ENCODE measurements around the gene IMMP2L. TPM values are rescaled to one million over a fixed set of nuclear protein-coding genes. Genes with fewer than 3 reads are reported as not detected.

The IMMP2L gene
- total RNA-seq, 2 donors from 2014 or later = 13.1 to 22.7 TPM

- ATAC-seq (ENCODE audit: insufficient number of reproducible peaks, low FRiP score, low read depth) (peak; percentile 44), DNase-seq (ENCODE audit: low spot score) (no peak)
- Histone ChIP-seq H3K4me1 (ENCODE audit: control insufficient read depth in 1 of 2, low read depth in 2 of 2) (peaks cover 33 to 39% of the 10 kb centered on the region in 2 donors), H3K4me3 (peak overlapping the region; percentile 45), H3K36me3 (no peaks in the 10 kb centered on the region), H3K27ac (peak overlapping the region; percentile 74 to 81), H3K27me3 (replicated peaks; ENCODE audit: insufficient read depth) (no peaks in the 10 kb centered on the region), H3K9me3 (no peaks in the 10 kb centered on the region)
- no peak for TF ChIP-seq CTCF (IDR thresholded peaks at IDR 0.05)
Observed at GRCh38 chr7:111137296-111138192, 424.7 kb downstream of the IMMP2L start.

- no peak for DNase-seq (ENCODE audit: low spot score)
- peaks cover 7 to 8% of the 10 kb centered on the region in 2 donors for H3K4me1 ChIP-seq (ENCODE audit: control insufficient read depth in 1 of 2, low read depth in 2 of 2)
- no peak overlapping the region for H3K27ac ChIP-seq
- H3K36me3 ChIP-seq = no peaks in the 10 kb centered on the region
- H3K4me3 ChIP-seq = no peak overlapping the region
- TF ChIP-seq CTCF (IDR thresholded peaks at IDR 0.05) = no peak
- no peaks in the 10 kb centered on the region for H3K9me3 ChIP-seq
- no peak for ATAC-seq (ENCODE audit: insufficient number of reproducible peaks, low FRiP score, low read depth)
- no peaks in the 10 kb centered on the region for H3K27me3 ChIP-seq (replicated peaks; ENCODE audit: insufficient read depth)
Observed at GRCh38 chr7:111132833-111133232, 429.5 kb downstream of the IMMP2L start.

- Histone ChIP-seq H3K36me3 (no peaks in the 10 kb centered on the region), H3K9me3 (no peaks in the 10 kb centered on the region), H3K4me3 (no peak overlapping the region), H3K27me3 (replicated peaks; ENCODE audit: insufficient read depth) (no peaks in the 10 kb centered on the region), H3K27ac (no peak overlapping the region), H3K4me1 (ENCODE audit: control insufficient read depth in 1 of 2, low read depth in 2 of 2) (no peaks in the 10 kb centered on the region)
- no peak for DNase-seq (ENCODE audit: low spot score)
- no peak for TF ChIP-seq CTCF (IDR thresholded peaks at IDR 0.05)
- ATAC-seq (ENCODE audit: insufficient number of reproducible peaks, low FRiP score, low read depth) = no peak
Observed at GRCh38 chr7:111129435-111129834, 432.9 kb downstream of the IMMP2L start.

DNA sequence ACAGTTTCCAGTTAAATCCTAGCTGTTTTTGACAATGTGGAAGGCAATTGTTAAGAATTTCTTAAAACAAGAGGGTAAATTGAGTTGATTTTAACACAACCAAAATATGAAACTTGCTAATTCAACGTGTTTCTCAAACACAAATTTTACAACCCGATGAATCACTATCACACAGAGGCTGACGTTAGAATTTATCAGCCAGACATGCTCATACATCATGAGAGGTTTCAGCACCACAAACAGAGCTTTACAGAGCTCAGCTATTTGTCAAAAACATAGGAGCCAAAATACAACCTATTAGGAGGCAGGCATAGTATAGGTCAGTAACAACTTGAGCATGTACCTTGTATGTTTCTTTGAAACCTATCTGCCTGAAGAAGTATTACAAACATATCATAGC is 435.3 kb downstream of the IMMP2L start:
- H3K27me3 ChIP-seq (replicated peaks; ENCODE audit: insufficient read depth) = no peaks in the 10 kb centered on the region
- H3K4me3 ChIP-seq = no peak overlapping the region
- TF ChIP-seq CTCF (IDR thresholded peaks at IDR 0.05) = no peak
- H3K4me1 ChIP-seq (ENCODE audit: control insufficient read depth in 1 of 2, low read depth in 2 of 2) = no peaks in the 10 kb centered on the region
- DNase-seq (ENCODE audit: low spot score) = no peak
- H3K9me3 ChIP-seq = no peaks in the 10 kb centered on the region
- H3K36me3 ChIP-seq = no peaks in the 10 kb centered on the region
- H3K27ac ChIP-seq = no peak overlapping the region
- ATAC-seq (ENCODE audit: insufficient number of reproducible peaks, low FRiP score, low read depth) = no peak

GRCh38 chr7:111115966-111116365 is 446.3 kb downstream of the IMMP2L start:
- Histone ChIP-seq H3K4me3 (no peak overlapping the region), H3K36me3 (no peaks in the 10 kb centered on the region), H3K4me1 (ENCODE audit: control insufficient read depth in 1 of 2, low read depth in 2 of 2) (peaks cover 5 to 23% of the 10 kb centered on the region in 2 donors), H3K27me3 (replicated peaks; ENCODE audit: insufficient read depth) (no peaks in the 10 kb centered on the region), H3K9me3 (no peaks in the 10 kb centered on the region), H3K27ac (no peak overlapping the region)
- ATAC-seq (ENCODE audit: insufficient number of reproducible peaks, low FRiP score, low read depth) = no peak
- no peak for TF ChIP-seq CTCF (IDR thresholded peaks at IDR 0.05)
- no peak for DNase-seq (ENCODE audit: low spot score)

All from thoracic aorta (tissue), 2 donors.